AG04450 (cell line): ENCODE data around the gene ANKRD65. TPM values are rescaled to one million over a fixed set of nuclear protein-coding genes. Genes with fewer than 3 reads are reported as not detected.
"Not testable (repeated sequence)": the region's sequence is repeated elsewhere in the genome, so short reads cannot be mapped to it uniquely, and the experiment has no call there.

ENCODE experiments used
- CTCF ChIA-PET: fragments of 300-600, 350-600 bp; formaldehyde crosslinking; extraction: SDS; loops from one replicate; lab custom pipeline; 2022; ENCODE audit warnings: antibody characterized with exemption, inconsistent platforms; lab: Charles Lee
- POLR2A ChIA-PET: fragments of 350-600 bp; formaldehyde crosslinking; extraction: SDS; loops from one replicate; lab custom pipeline; 2021; ENCODE audit warnings: antibody characterized with exemption, inconsistent platforms; lab: Yijun Ruan, JAX
- DNase-seq: peaks from one replicate; pipeline ENCODE4 v3.0.0-alpha.2; 2011; ENCODE audit warnings: low read depth, low spot score
- H3K27ac ChIP-seq: one replicate; pipeline ENCODE4 v1.5.1; 2012; ENCODE audit warnings: low read depth, low read length, control low read depth
- H3K27me3 ChIP-seq: one replicate; pipeline ENCODE4 v1.6.0; 2012; ENCODE audit warnings: low read length; ENCODE audit not compliant: control insufficient read depth, insufficient read depth
- H3K4me3 ChIP-seq: 2 replicates; pipeline ENCODE4 v1.5.1; 2011; ENCODE audit warnings: mild to moderate bottlenecking, low read depth, low read length, control low read depth
- H3K9me3 ChIP-seq: 2 replicates; pipeline ENCODE4 v1.5.1; 2012; ENCODE audit warnings: low read length; ENCODE audit not compliant: control insufficient read depth, insufficient read depth
- CTCF ChIP-seq: IDR thresholded peaks from 2 replicates; pipeline ENCODE4 v1.5.1; 2011; ENCODE audit warnings: low read depth, low read length, control low read depth, inconsistent platforms
- polyA plus RNA-seq: library from polyadenylated mRNA; depleted of rRNA; stranded (reverse); fragments of >200 nt; gene quantifications from 2 replicates; pipeline ENCODE4 v1.2.3, GENCODE V29; 2011

ANKRD65 gene
- polyA plus RNA-seq, 1 experiment: 0.16 TPM

DNA sequence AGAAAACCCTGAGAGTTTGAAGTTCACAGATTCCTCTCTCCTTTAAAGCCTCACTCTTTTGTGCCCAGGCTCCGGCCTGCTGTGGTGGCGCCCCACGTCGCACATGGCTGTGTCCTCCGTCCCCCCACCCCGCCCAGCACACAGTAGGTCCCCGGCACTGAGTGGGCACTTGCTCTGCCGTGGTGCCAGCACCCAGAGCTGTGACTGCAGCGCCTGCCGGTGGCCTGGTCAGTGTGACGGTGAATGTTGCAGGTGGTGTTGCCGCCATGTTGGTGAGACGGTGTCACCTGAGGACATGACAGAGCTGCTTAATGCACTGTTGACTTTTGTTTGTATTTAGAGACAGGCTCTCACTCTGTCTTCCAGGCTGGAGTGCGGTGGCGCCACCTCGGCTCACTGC lies 31.8 kb upstream of the ANKRD65 start:
- ChIA-PET POLR2A (no interaction called here), CTCF (no interaction called here)
- no peak for DNase-seq

GRCh38 chr1:1452365-1452739 lies 31.3 kb upstream of the ANKRD65 start:
- H3K4me3 ChIP-seq, CTCF ChIA-PET, H3K27ac ChIP-seq, POLR2A ChIA-PET, H3K9me3 ChIP-seq, DNase-seq, H3K27me3 ChIP-seq: not testable (repeated sequence)

More for the DNA sequence above, 31.8 kb upstream of the ANKRD65 start:
- no peak for TF ChIP-seq CTCF
- H3K4me3 ChIP-seq: no peak overlapping the region
- H3K27me3 ChIP-seq: no peaks in the 10 kb centered on the region
- no peaks in the 10 kb centered on the region; the same call in 1 of the 2 replicates for H3K9me3 ChIP-seq
- no peak overlapping the region for H3K27ac ChIP-seq

- Histone ChIP-seq H3K27me3 (no peaks in the 10 kb centered on the region), H3K9me3 (no peaks in the 10 kb centered on the region; the same call in 1 of the 2 replicates), H3K27ac (no peak overlapping the region), H3K4me3 (no peak overlapping the region)
- ChIA-PET CTCF (no interaction called here), POLR2A (interaction anchor here (1.2 kb wide), 1 partner anchor 77 kb away, joined by 4 read pairs; the partner anchor contains the start of gene AURKAIP1)
- DNase-seq: no peak
- TF ChIP-seq CTCF: no peak
Observed at GRCh38 chr1:1451696-1452364, 30.8 kb upstream of the ANKRD65 start.

DNA sequence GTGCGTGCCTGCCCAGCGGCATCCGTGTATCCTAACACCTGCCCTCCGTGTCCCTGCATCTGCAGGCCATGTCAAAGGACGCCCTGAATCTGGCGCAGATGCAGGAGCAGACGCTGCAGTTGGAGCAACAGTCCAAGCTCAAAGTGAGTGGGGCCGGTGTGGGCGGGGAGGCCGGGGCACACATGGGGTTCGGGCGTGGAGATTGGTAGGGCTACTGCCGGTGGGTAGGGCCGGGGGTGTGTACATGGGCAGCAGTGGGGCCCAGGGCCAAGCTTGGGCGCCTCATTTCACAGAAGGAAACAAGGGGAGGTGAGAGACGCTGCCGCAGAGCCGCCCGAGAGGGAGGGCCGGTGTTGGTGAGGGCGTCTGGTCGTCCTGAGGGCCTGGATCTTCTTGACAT lies 29.5 kb upstream of the ANKRD65 start:
- H3K9me3 ChIP-seq, CTCF ChIA-PET, H3K27ac ChIP-seq, DNase-seq, H3K27me3 ChIP-seq, H3K4me3 ChIP-seq: not testable (repeated sequence)
- POLR2A ChIA-PET: interaction anchor here (1.2 kb wide), 1 partner anchor 76 kb away, joined by 4 read pairs; the partner anchor contains the start of gene AURKAIP1

- ChIA-PET CTCF (interaction anchor here (0.8 to 1.1 kb wide), 2 partner anchors 7 to 9 kb away, joined by 3 read pairs; no protein-coding TSS in a partner anchor), POLR2A (no interaction called here)
- H3K9me3 ChIP-seq: no peaks in the 10 kb centered on the region; the same call in 1 of the 2 replicates
- TF ChIP-seq CTCF: no peak
- H3K27ac ChIP-seq: no peak within 1 kb of the TSS
- DNase-seq: no peak
- no peak within 1 kb of the TSS for H3K4me3 ChIP-seq
- H3K27me3 ChIP-seq: no peaks in the 10 kb centered on the region
Observed at GRCh38 chr1:1449099-1449739, 28.1 kb upstream of the ANKRD65 start, which contains the start of gene ATAD3C. ATAD3C (plus strand) TSS chr1:1449689; CDS start chr1:1450684, 995 bp downstream.

DNA sequence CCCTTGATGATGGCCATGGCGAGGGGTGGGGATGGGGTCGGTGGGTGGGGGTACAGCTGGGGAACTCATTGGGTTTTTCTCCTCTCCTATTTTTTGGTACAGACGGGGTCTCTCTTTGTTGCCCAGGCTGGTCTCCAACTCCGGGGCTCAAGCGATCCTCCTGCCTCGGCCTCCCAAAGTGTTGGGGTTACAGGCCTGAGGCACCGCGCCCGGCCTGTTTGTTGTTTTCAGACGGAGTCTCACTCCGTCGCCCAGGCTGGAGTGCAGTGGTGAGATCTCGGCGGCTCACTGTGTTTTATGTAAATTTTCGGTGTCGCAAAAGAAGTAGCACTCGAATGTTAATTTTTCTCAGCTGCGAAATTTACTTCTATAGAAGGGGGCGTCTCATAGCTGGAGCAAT lies 25.6 kb upstream of the ANKRD65 start:
- CTCF ChIA-PET, H3K9me3 ChIP-seq, POLR2A ChIA-PET, H3K4me3 ChIP-seq, H3K27ac ChIP-seq, H3K27me3 ChIP-seq, DNase-seq: not testable (repeated sequence)
